Fibroblast of skin of left quadriceps (primary cell): ENCODE results near the gene C5orf22.
A peak's percentile ranks its signal among the peaks of the same experiment; 100 is the strongest.
"Not testable (repeated sequence)": the region's sequence is repeated elsewhere in the genome, so short reads cannot be mapped to it uniquely, and the experiment has no call there.

Experiments
- DNase-seq, 2 experiments: peaks; one replicate each; pipeline ENCODE4 v3.0.0-alpha.2; 2013; ENCODE audit warnings: low read depth in 2 of 2

C5orf22 gene

GRCh38 chr5:31531888-31532547 lies at the start of gene C5orf22, which contains the start of gene DROSHA:
TSS of gene C5orf22 (plus strand) at chr5:31532301. CDS start at chr5:31532393, 92 bp downstream.
TSS of gene DROSHA (minus strand) at chr5:31532093. CDS start at chr5:31529059, 3,034 bp downstream.
- peak; percentile 88 to 90 for DNase-seq

- DNase-seq, result no peak
Measured at GRCh38 chr5:31485376-31486207, 46.5 kb upstream of the C5orf22 start.

DNA sequence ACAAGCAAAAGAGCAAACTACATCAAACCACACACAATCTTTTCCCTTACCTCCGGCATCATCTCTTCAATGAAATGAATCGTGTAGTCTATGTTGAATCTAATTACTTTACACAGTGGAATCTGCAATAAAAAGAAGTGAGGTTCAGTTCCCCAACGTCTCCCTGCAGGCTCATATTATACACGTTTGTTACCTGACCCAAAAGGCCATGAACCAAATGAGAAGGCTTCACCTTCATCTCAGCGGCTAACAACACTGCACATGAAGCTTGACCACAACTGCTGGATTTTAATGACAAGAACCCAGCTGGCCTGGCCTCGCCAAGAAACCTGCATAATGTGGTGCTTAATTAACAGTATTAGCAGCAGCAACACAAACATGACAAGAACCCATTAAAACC lies 45.7 kb upstream of the C5orf22 start:
- no peak for DNase-seq

GRCh38 chr5:31487506-31487905 lies 44.6 kb upstream of the C5orf22 start:
- DNase-seq, result no peak

GRCh38 chr5:31492869-31493268 lies 39.2 kb upstream of the C5orf22 start:
- DNase-seq, result no peak

DNA sequence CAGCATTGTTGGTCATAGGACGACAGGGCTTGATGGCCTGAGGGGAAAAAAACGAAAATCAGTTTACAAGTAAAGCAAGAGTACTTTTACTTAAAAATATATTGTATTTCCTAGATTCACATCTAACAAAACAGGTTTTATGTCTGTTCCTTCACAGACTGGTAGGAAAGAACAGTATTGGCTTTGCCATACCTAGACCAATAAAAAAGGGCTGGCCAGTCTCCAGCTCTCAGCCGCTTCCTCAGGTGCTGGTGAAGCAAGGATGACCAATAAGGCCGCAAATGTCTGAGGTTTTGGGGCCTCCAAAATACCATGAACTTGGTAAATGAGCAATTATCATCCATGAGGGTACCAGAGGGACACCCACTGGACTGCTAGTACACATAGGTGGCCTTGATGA lies 36.8 kb upstream of the C5orf22 start:
- DNase-seq, result no peak

- DNase-seq, result no peak
Measured at GRCh38 chr5:31496301-31496700, 35.8 kb upstream of the C5orf22 start.

- DNase-seq, result no peak
Measured at GRCh38 chr5:31496891-31497290, 35.2 kb upstream of the C5orf22 start.

GRCh38 chr5:31500256-31500655 lies 31.8 kb upstream of the C5orf22 start:
- DNase-seq, result no peak

- DNase-seq, result no peak
Measured at GRCh38 chr5:31502506-31502905, 29.6 kb upstream of the C5orf22 start.

GRCh38 chr5:31504529-31504928 lies 27.6 kb upstream of the C5orf22 start:
- no peak for DNase-seq

DNA sequence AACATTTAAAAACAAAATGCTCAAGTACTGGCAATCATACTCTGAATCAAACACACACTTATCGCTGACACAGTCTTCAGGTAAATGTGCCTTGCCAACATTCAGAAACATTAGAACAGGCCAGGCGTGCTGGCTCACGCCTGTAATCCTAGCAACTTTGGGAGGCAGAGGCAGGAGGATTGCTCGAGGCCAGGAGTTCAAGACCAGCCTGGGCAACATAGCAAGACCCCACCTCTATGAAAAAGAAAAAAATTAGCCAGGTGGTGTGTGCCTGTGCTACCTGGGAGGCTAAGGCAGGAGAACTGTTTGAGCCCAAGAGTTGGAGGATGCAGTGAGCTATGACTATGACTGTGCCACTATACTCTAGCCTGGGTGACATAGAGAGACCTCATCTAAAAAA lies 20.8 kb upstream of the C5orf22 start:
- DNase-seq, result no peak

DNA sequence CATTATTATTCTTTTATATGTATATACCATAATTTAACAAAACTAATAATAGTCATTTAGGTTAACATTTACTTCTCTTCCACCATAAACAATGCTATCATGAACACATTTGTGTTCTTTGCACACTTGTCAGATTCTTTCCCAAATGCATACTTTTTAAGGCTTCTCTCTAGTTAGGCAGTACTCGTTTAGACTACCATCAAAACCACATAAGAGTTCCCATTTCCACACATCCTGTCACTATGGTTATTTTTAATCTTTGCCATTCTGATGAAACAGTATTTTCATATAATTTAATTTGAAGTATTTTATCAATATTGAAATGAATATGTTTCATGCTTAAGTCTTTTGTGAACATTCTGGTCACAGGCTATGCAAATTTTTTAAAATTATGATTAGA lies 15.3 kb upstream of the C5orf22 start:
- no peak for DNase-seq

- no peak for DNase-seq
Measured at GRCh38 chr5:31523041-31523440, 9.1 kb upstream of the C5orf22 start.

DNA sequence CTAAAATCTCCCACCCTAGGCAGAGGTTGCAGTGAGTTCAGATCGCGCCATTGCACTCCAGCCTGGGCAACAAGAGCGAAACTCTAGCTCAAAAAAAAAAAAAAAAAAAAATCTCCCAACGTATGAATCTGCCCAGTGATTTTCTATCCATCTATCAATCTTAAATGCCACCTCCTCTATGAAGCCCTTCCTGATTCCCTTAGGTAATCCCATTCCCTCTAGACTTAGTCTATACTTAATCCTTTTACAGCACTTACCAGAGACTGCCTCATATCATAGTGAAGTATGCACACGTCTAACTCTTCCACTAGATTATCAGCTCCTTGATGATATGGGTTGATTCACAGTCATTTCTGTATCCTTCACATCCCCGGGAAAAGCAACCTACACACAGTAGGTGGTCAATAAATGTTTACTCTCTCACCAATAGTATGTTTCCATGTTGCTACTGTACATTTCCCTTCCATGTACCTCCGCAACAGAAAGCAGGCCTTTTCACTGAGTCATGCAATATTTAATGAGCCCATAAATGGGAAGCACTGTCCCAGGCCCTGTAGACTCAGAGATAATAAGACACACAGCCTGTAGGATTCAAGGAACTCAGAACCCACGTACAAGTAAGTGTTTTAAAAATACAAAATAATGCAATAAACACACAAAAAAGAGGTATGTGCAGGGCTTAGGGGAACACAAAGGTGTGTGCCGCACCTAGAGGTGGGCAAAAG lies 1.4 kb upstream of the C5orf22 start:
- no peak for DNase-seq

GRCh38 chr5:31531543-31531887 lies 586 bp upstream of the C5orf22 start:
- no peak for DNase-seq

GRCh38 chr5:31534527-31535046 lies 2.5 kb downstream of the C5orf22 start:
- DNase-seq, result no peak

DNA sequence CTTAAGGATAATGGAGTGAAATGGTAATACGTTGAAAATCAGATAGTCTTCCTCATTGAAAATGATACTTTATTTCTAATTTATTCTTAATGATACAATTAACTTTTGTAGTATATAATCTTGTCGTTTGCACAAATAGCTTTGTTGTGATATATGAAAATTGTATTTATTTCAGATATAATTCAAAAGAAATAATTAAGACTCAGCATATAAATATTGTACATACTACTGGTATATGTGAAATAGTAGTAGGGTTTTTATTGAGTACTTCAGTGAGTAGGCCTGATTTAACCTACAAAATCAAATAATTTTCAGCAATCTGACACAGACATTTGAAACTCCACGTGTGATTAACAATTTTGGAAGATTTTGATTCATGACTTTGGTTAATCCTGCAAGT lies 4.8 kb downstream of the C5orf22 start:
- no peak for DNase-seq

- no peak for DNase-seq
Measured at GRCh38 chr5:31537349-31537748, 5.2 kb downstream of the C5orf22 start.

DNA sequence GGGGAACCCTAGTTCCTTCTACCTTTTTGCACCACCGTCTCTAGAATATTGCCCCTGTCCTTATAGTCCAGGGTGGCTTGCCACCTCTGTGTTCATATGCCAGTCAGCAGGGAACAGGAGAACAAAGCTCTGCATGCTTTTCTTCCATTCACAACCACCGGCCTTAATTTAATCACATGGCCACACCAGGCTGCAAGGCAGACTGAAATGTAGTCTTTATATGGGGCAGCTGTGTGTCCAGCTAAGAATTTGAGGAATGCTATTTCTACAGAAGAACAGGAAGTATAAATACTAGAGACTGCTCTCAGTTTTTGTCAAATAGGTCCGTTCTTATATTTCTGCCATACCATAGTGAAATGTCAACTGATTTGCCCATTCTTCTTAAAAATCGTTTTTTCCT lies 5.8 kb downstream of the C5orf22 start:
- DNase-seq, result no peak

DNA sequence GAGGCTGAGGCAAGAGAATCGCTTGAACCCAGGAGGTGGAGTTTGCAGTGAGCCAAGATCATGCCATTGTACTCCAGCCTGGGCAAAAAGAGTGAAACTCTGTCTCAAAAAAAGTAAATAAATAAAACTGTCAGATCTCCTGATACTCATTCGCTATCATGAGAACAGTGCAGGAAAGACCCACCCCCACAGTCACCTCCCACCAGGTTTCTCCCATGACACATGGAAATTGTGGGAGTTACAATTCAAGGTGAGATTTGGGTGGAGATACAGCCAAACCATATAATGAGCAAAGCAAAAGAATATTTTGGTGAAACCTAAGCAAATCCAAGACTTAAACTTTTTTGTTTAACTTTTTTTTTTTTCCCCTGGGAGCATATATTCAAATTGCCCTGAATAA lies 17.0 kb downstream of the C5orf22 start:
- DNase-seq, result not testable (repeated sequence)

DNA sequence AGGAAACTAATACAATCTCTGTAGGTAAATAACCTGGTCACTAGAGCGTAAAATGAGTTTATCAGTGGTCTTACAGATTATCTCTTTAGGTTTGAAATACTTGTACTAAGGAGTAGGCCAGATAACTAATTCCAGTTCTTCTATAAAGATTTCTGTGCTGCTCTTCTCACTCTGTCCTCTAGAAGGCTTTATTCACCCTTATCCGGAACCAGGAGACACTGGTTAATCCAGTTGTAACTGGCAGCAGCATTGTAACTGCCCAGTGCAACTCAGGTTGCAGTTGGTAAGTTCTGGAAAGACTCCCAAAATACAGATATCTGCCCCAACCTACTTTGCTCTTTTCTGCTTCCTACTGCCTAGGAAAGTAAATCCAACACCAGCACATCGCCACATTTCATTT lies 19.8 kb downstream of the C5orf22 start:
- no peak for DNase-seq
